Omental fat pad (tissue), 4 donors: Measurements from ENCODE around the gene CDS2. TPM values are rescaled to one million over a fixed set of nuclear protein-coding genes. Genes with fewer than 3 reads are reported as not detected.

Experiments used
- ATAC-seq: fragments of 150-250 bp; one replicate; pipeline ENCODE4 v1.9.1; 2016; ENCODE audit warnings: mild to moderate bottlenecking, moderate library complexity; ENCODE audit not compliant: low FRiP score
- DNase-seq: peaks from one replicate; pipeline ENCODE4 v3.0.0-alpha.2; 2019; ENCODE audit warnings: low spot score
- total RNA-seq, 4 donors: library from RNA; depleted of rRNA; stranded (reverse); fragments of >200 nt; gene quantifications; one replicate each; pipeline ENCODE4 v1.1.0, GENCODE V29; 2016
- TF ChIP-seq, protein P1 (sequence below), 3 donors: fragments of 450-650 bp; IDR thresholded peaks; one replicate each; pipeline ENCODE4 v1.5.1; 2016 to 2017; ENCODE audit warnings: antibody characterized with exemption in 3 of 3, mild to moderate bottlenecking in 3 of 3, moderate library complexity in 2 of 3

The CDS2 gene
- total RNA-seq, 4 donors from 2014 or later: 27.5 to 49.5 (median 35.5) TPM

DNA sequence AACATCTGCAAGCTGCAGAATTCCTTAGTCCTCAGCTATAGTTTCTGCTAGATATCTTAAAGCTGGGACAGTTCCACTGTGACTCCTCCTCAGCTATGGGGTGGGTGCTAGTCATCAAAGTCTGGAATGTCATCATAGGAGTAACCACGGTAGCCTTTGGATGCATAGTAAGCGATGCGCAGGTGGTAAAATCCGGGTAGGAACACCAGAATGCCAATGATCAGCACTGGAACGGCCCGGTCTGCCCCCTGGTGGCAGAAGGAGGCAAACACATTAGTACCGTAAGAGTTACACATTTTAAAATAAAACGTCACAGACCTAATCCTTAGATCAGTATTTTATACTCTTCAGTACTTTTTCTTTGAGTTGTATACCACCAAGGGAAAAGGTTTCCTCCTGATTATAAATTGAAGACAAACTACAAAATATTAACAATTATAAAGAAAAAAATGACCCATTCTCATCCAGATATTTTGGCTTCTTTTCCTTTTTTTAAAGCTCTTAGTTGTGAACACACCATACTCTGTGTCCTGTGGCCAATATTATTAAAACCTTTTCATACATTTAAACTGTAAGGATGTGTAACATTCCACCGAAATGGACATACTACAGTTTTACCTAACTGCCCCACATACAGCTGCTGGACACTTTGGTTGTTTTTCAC, 26.0 kb upstream of the CDS2 start:
- DNase-seq: peak; percentile 88
- peak; percentile 89 for ATAC-seq
- TF ChIP-seq, protein P1, sequence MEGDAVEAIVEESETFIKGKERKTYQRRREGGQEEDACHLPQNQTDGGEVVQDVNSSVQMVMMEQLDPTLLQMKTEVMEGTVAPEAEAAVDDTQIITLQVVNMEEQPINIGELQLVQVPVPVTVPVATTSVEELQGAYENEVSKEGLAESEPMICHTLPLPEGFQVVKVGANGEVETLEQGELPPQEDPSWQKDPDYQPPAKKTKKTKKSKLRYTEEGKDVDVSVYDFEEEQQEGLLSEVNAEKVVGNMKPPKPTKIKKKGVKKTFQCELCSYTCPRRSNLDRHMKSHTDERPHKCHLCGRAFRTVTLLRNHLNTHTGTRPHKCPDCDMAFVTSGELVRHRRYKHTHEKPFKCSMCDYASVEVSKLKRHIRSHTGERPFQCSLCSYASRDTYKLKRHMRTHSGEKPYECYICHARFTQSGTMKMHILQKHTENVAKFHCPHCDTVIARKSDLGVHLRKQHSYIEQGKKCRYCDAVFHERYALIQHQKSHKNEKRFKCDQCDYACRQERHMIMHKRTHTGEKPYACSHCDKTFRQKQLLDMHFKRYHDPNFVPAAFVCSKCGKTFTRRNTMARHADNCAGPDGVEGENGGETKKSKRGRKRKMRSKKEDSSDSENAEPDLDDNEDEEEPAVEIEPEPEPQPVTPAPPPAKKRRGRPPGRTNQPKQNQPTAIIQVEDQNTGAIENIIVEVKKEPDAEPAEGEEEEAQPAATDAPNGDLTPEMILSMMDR (IDR thresholded peaks at IDR 0.05): peak in 2 of 3 donors; percentile 12 to 73

DNA sequence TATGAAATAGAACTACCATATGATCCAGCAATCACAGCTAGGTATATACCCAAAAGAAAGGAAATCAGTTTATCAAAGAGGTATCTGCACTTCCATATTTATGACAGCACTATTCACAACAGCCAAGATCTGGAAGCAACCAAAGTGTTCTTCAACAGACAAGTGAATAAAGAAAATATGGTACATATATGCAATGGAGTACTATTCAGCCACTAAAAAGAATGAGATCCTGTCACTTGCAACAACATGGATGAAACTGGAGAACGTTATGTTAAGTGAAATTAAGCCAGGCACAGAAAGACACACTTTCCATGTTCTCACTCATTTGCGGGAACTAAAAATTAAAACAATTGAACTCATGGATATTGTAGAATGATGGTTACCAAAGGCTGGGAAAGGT, 22.3 kb upstream of the CDS2 start:
- DNase-seq (no peak), ATAC-seq (no peak)
- TF ChIP-seq, protein P1 (IDR thresholded peaks at IDR 0.05): no peak

DNA sequence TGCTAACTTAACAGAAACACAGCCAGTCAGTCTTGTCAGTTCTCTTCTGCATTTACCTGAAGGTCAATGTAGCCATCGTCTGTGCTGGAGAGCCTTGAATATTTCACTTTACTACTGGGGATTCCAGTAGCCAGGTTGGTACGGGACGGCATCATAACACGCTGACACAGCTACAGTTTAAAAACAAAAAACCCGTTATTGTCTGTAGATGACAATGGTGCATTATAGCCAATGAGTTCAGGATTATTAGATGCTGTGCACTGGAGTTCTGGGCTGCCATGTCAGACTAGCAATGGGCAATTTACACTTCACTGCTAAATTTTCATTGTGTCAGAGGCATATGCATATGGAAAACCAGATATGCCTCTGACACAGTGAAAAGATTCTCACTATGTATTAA, 17.5 kb upstream of the CDS2 start:
- no peak for DNase-seq
- TF ChIP-seq, protein P1 (IDR thresholded peaks at IDR 0.05): no peak
- no peak for ATAC-seq

DNA sequence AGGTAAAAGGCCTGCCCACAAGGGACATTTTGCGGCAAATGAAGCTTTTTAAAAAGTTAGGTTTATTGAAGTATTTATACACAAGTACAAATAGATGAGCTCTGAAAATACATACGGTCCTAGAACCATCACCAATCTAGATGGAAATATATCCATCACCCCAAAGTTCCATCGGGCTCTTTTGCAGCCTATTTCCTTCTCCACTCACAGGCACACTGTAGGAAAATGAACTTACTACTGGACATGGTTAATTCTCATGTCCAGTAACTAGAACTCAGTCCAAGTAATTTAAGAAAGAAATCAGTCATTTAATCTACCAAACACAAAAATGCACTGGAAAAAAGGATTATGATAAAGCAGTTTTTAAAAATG, 13.2 kb upstream of the CDS2 start:
- DNase-seq: no peak
- no peak for ATAC-seq
- TF ChIP-seq, protein P1 (IDR thresholded peaks at IDR 0.05): no peak

DNA sequence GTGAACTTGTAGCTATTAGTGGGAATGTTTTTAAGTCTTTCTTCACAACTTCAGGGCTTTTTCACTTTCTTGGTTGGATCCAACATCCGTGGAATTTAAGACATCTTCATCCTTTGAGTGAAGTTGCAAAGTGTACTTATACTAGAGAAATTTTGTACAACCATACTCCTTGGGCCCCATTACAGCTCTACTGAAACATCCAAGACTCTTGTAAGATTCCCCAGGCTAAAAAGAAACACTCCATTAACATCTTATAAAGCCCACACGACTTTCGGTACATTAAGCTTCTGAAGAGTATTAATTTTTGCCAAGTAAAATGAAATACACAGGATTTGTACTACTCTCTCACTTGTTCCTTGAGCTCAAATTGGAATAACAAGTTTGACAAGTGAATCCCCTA, 12.4 kb upstream of the CDS2 start:
- ATAC-seq (no peak), DNase-seq (no peak)
- TF ChIP-seq, protein P1 (IDR thresholded peaks at IDR 0.05): no peak

DNA sequence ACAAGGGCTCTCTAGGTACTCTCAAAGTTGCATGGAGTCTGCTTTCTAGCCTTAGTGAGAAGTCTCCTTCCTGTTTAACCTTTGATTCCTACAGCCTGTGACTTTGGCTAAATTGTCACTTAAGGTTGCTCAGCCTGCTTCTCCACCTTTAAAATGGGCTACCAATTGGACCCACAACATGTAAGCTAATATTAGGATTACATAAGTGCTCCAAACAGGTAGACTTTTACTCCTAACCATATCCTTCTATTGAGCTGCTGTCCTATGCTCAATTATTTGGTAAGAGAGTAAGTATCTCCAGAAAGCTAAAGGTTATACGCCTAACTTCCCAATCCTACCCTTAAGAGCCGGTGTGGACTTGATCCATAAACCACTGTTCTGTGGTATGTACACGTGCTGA, 9.9 kb upstream of the CDS2 start:
- TF ChIP-seq, protein P1 (IDR thresholded peaks at IDR 0.05): no peak
- DNase-seq (no peak), ATAC-seq (no peak)
